Measurements from ENCODE around the gene ARID3B. TPM values are rescaled to one million over a fixed set of nuclear protein-coding genes. Genes with fewer than 3 reads are reported as not detected.
"Not testable (repeated sequence)": the region's sequence is repeated elsewhere in the genome, so short reads cannot be mapped to it uniquely, and the experiment has no call there.

ARID3B gene
- total RNA-seq, 2 donors from 2014 or later: 2.1 to 2.6 TPM

DNA sequence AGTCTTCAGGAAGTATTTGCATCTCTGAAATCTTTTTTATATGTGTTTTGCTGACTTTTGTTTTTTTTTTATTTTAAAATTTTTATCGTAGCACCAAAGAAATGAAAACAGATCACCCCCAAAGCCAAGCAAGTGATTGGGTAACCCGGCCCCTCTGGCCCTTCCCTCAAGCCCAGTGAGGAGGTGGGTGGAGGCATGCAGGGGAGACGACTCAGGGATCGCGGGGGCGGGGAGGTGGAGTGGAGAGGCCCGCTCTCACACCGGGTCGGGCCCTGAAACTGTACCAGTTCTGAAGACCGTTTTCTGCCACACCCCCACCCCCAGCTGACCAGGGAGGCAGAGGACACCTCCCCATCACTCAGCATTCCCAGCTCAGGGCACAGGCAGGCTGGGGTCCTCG is 55.7 kb downstream of the ARID3B start:
- intact Hi-C loops (cut with DNase I); ATAC-seq; DNase-seq: not testable (repeated sequence)

DNA sequence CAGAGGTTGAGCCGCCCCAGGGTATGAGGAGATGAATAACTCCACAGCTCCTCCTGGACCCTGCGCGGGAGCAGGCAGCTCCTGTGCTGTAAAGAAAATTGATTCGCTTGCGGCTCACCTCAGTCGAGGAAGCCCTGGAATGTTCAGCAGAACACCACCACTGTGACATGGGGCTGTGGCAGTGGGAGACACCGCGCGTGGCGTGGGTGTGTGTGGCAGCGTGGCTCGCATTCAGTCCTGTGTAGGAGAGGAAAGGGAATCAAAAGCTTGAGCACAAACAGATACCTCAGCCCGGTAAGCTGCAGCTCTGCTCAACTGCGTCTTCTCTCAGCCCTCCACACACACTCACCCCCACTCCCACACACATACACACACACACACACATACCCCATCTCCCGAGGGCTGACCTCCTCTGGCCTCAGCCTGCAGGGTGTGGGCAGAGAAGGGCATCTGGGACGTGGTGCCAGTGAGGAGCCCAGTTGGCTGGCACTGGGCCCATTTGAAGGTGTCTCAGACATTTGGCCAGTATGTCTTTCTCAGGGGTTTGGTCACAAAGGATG is 56.2 kb downstream of the ARID3B start:
- peak in 1 of 2 donors; percentile 2 for ATAC-seq
- intact Hi-C loops (cut with DNase I); DNase-seq: not testable (repeated sequence)

DNA sequence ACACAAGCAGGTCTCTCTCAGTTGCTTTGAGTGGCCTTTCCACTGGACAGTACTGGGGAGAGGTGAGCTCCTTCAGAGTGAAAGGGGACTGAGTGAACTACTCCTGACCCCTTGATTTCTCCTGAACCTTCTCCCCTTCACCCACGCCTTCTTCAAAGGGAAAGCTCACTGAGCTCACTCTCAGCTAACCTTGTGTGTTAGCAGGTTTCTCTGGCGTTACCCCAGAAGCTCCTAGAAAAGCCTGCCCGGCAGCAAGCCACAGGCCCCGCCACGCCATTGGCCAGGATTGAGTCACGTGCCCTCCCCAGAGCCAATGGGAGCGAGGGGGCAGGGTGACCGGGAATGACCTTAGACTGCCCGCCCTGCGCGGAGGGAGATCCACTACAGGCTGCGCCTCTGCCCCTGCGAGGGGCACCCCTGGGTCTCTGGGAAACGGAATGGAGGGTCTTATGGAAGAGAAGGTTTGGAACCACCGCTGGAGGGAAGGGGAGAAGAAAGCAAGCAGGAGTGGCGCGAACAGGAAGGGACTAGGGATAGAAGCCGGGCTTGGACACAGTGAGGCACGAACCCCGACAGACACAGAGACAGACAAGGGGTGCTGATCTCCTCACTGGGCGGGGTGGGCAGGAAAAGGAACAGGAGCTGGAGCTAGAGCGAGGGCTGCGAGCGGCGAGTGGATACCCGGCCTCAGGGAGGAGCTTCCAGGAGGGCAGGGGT is 57.3 kb downstream of the ARID3B start:
- intact Hi-C loops (cut with DNase I): no loop called here
- DNase-seq: peak; percentile 95
- peak; percentile 98 to 99 for ATAC-seq

DNA sequence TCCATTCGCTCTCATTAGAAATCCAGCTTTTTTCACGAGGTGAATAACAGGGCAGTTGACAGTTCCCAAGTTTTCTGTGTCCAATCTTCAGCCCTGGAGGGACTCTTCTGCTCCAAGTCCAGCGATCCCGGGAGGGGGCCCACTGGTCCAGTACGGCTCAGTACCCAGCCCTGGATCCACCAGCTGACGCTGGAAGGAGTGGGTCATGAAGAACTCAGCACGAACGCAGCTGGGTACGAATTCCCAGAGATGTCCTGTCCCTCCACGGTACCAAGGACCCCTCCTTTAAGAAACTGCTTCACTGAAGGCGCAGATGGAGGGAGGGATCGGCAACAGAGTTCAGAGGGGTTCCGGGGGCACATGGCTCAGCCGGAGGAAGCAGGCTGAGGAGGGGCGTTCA is 58.1 kb downstream of the ARID3B start:
- no peak for ATAC-seq
- intact Hi-C loops (cut with DNase I): no loop called here
- DNase-seq: no peak

DNA sequence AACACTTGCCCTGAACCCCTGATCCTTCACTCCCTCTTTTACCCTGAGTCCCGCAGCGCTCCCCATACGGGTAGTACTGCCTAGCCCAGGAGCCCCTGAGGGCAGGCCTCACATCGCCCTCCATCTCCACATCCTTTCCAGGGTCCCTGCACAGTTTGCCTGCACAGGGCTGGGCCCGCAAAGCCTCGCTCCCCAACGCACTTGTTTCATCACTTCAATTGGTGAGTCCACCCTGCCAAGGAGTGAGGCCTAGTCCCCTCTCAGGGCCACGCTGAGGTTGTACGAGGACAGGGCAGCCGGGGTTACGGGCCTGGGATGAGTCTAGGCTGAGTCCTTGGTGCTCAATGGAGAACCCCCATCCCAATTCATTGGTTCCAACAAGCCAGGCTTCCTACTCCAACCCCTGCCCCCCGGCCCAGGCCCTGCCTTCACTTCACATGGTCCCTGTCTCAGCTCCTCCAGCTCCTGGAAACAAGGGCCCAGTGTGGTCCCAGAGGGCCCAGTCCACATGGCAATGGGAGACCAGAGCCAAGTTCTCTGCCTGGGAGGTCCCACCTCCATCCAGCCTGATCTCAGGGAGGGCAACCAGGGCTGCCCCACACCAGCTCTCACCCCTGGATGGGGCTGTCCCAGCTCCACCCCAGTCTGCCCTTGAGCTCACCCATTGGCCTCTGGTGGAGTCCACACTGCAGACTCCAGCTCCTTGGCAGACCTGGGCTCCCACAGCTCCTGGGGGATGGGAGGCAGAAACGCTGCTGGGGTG is 62.2 kb downstream of the ARID3B start:
- no peak for DNase-seq

DNA sequence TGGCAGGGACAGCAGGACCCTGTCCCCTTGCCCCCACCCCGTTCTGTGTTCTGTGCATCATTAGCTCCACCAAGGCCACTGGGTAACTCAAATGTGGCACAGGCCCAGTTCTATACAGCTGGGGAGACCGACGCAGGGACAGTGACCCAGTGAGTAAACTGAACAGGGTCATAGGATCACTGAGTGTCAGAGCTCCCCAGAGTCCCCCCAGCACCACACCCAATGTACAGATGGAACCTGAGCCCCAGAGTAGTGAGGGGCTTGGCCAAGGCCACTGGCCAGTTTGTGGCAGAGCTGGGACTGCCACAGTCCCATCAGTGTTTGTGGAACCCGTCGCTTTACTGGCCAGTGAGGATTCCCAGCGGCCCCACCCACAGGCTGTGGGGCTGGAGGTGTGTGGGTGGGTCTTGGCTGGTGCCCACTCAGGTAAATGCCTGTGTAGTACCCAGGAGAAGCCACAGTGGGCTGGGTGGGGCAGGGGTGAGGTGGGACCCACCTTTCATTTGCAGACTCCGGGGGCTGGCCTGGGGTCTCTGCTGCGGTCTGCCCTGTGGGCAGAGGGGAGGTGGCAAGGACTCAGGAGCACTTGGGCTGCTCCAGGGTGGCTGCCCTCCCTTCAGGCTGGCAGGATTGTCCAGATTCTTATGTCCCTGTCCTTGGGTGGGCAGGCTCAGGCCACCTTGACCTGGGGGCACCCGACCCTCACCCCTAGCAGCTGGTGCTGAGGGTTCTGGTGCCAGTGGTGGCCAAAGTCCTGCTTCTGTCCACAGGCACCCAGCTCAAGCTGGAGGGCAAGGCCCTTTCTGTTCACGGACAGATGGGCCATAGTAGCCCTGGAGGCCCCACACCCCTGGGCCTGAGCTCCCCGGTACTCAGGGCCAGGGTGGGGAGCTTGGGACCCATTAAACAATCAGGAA is 63.0 kb downstream of the ARID3B start:
- DNase-seq (no peak), ATAC-seq (no peak)
- intact Hi-C loops (cut with DNase I): loop anchor here in 1 of 2 donors (5.0 kb wide), 1 partner anchor 57 kb away; no protein-coding TSS in a partner anchor

More for the DNA sequence above, 62.2 kb downstream of the ARID3B start:
- intact Hi-C loops (cut with DNase I): loop anchor here in 1 of 2 donors (5.0 kb wide), 1 partner anchor 56 kb away; no protein-coding TSS in a partner anchor
- ATAC-seq: no peak

DNA sequence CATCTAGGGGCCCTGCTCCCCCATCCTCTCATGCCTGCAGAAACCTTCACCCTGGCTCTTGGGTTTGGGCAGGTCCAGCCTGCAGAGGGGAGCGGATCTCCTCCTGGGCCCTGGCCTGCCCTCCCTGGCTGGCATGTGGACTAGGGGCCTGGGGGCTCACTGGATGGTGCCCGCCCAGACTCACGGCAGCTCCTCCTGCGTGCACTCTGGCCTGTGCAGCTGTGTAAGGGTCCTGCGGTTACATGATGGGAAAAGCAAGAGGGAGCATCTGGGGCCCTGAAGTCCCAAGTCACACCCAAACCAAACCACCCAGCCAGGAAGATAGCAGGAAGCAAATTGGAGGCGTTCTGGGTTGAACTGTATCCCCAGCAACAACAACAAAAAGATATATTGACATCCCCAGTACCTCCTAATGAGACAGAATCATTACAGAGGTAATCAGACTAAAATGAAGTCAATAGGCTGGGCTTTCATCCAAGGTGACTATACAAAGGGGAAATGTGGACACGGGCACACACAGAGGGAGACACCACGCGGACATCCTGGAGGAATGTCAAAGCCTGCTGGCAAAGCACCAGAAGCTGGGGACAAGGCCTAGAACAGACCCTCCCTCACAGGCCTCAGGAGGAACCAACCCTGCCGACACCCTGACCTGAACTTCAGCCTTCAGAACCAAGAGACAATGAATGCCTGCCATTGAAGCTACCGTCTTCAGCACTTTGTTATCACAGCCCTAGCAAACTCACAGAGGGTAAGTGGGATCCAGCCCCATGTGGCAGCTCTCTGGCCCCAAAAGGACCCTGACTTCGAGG is 64.2 kb downstream of the ARID3B start:
- intact Hi-C loops (cut with DNase I): loop anchor here in 1 of 2 donors (5.0 kb wide), 1 partner anchor 58 kb away; no protein-coding TSS in a partner anchor
- DNase-seq (no peak), ATAC-seq (no peak)

DNA sequence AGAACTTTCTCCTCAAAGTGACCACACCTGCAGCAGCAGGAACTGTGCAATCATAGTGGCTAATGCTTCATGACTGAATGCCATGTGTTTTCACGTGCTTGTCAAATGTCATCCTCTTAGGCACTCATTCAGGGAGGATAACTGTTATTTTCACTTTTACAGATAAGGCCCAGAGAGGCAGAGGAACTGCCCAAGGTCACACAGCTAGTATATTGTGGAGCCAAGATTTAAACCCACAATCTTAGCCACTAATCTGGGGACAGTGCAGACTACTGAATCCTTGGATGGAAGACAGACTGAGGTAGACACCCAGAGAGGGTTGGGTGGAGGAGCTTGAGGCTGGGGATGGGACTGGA is 64.8 kb downstream of the ARID3B start:
- no peak for DNase-seq
- intact Hi-C loops (cut with DNase I): no loop called here
- ATAC-seq: no peak

DNA sequence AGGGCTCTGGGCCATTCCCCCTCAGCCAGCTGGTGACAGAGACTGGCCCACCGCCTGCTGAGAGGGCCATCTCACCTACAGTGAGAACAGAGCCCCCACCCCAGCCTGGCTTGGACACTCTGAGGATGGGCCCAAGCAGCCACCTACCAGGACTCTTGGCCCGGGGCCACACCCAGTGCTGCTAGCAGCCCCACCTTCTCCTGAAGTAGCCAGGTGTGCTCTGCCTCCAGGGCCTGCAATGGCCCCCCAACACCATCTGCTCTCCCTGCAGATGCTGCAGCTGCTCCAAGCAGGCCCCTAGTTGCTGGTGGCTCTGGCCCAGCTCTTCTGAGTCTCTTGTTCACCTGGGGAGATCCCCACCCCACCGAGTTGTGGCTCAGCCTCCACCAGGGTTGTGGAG is 67.8 kb downstream of the ARID3B start:
- intact Hi-C loops (cut with DNase I): no loop called here
- ATAC-seq (no peak), DNase-seq (no peak)

DNA sequence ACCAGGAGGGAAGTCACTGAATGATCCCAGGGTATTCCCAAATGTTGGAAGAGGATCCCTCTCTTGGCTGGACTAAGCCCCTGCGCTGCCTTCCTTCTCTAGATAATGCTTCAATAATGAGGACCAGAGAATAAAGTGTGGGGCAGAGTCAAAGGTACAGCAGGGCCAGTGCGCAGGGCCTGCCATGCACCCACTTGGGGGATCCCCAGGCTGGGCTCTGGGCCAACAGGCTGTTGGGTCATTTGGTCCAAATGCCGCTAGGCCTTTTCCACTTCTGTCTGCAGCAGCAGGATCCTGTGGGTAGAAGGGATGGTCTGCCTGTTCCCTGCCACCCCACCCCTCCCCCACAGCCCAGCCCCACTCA is 68.9 kb downstream of the ARID3B start:
- ATAC-seq: no peak
- intact Hi-C loops (cut with DNase I): loop anchor here (5.0 to 10.0 kb wide), 2 partner anchors 68 to 145 kb away; partner anchors contain the start of genes ARID3B (in 1 of the 2) and UBL7 (in 1 of the 2)
- no peak for DNase-seq

DNA sequence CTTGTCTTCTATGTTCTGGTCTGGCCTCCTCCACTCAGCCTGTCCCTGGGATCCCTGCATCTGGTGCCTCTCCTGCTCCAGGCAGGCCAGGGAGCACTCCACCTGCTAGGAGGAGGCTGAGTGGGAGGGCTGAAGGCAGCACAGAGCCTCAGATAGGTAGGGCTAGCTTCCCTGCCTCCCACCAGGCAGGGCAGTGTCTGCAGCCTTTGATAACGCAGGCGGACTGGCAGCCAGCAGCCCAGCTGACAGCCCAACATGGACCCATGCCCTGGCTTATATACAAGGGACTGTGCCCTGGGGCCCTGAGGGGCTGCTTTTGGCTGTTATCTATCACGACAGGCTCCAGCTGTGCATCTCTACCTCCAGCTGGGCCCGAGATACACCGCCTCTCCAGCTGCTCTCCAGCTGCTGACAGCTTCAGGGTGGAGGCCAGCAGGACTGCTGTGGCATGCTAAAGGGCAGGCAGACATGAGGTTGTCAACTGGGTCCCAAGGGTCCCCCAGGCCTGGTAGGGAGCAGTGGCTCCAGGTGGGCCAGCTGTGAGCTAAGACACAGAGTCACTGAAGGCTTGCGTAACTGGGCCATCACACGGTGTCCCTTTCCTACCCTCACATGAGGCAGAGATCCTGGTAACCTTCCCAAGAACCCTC is 69.4 kb downstream of the ARID3B start:
- no peak for ATAC-seq
- intact Hi-C loops (cut with DNase I): loop anchor here (5.0 to 10.0 kb wide), 2 partner anchors 68 to 146 kb away; partner anchors contain the start of genes ARID3B (in 1 of the 2) and UBL7 (in 1 of the 2)
- DNase-seq: no peak

DNA sequence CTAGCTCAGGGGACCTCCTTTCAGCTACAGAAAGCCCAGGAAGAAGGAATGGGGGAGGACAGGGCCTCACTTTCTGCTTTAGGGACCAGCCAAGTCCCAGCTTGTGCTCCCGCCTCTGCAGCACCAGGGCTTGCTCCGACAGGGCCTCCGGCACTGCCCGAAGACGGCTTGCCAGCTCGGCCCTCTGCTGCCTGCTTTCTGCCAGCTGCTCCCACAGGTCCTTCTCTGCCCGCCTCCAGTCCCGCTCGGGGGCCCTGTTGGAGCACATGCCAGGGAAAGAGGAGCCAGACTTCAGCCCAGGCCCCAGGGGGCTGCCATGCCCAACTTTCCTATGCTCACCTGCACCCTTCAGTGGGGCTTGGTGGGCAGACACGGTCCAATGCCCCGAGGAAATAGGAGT is 70.3 kb downstream of the ARID3B start:
- intact Hi-C loops (cut with DNase I): loop anchor here (5.0 to 10.0 kb wide), 2 partner anchors 69 to 147 kb away; partner anchors contain the start of genes ARID3B (in 1 of the 2) and UBL7 (in 1 of the 2)
- DNase-seq (no peak), ATAC-seq (no peak)

DNA sequence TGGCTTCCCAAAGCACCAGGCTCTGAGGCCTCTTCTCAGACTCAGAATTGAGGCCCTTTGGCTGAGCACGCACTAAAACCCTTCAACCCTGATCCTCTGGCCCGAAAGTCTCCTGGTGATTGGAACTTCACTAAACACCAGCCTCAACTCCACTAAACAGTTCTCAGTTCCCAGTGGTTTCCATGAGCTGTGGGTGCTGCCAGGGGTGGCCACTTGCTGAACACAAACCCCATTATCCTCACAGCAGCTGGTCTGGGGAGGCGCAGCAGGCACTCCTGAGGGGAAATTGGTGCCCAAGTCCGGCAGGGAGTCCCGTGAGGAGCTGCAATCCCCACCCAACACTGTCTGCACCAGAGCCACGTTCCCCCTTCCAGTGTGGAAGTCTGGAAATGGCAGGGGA is 70.8 kb downstream of the ARID3B start:
- ATAC-seq (no peak), DNase-seq (no peak)
- intact Hi-C loops (cut with DNase I): loop anchor here (5.0 to 10.0 kb wide), 2 partner anchors 70 to 147 kb away; partner anchors contain the start of genes ARID3B (in 1 of the 2) and UBL7 (in 1 of the 2)

DNA sequence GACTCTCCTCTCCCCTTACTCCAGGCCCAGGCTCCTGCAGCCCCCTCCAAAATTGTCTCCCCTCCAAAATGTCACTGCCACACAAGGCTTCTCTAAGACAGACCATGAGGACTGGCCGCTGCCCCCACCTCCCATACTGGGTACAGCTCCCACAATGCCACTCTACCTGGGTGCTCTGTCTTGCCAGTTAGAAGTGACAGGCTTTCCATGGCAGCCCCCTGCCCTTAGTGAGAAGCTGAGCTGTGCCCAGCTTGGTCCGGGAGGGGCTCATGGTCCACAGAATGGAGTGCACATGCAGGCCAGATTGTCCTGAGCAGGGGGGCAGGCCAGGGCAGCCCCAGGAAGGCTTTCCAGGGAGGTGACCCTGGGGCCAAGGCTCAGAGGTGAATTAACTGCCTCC is 71.7 kb downstream of the ARID3B start:
- intact Hi-C loops (cut with DNase I): loop anchor here (5.0 to 10.0 kb wide), 2 partner anchors 70 to 148 kb away; partner anchors contain the start of genes ARID3B (in 1 of the 2) and UBL7 (in 1 of the 2)
- no peak for ATAC-seq
- DNase-seq: no peak

DNA sequence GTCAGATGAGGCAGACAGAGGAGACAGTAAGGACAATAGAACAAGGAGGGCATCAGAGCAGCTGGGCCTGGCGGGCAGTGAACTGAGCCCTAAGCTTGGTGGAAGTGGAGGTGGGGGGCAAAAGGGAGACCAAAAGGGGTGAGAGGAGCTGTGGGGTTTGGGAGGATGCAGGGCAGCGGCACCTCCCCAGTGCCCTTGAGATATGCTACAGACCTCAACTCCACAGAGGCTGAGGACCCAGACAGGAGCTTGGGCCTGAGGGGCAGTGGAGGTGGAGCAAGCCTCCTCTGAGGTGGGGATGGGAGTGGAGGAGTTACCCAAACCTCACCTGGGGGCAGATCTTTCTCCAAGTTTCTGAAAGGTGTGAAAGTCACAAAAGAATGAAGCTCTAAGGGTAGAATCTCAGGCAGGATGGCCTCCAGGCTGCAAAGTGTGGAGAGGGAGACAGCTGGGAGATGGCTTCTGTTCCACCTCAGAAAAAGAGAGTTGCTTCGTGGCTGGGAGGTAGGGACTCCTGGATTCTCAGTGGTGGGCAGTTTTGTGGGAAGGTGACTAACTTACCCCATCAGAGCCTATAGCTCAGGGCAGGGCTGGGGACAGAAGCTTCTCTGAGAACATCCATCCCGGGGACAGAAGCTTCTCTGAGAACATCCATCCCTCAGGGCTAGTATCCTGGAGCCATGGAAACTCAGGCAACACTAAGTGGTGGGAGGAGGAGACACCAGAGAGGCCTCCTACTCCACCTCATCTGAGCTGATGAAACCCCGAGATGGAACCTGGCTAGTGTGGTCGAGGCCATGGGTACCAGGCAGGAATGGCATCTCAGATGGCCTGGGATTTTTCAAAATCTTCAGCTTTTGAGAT is 72.3 kb downstream of the ARID3B start:
- ATAC-seq (no peak), DNase-seq (no peak)
- intact Hi-C loops (cut with DNase I): loop anchor here (5.0 to 10.0 kb wide), 2 partner anchors 71 to 149 kb away; partner anchors contain the start of genes ARID3B (in 1 of the 2) and UBL7 (in 1 of the 2)

Measured in left cardiac atrium (tissue), 4 donors.